CD4-positive, CD25-positive, alpha-beta regulatory T cell (primary cell): Measurements from ENCODE around the gene ZNF763. TPM values are rescaled to one million over a fixed set of nuclear protein-coding genes. Genes with fewer than 3 reads are reported as not detected.

Experiments
- polyA plus RNA-seq, 4 donors: library from polyadenylated mRNA; unstranded; fragments of 300-500 nt; fragmentation: Illumina TruSeq; gene quantifications; one replicate each; pipeline ENCODE4 v1.2.3, GENCODE V29; 2021
- total RNA-seq: library from RNA; stranded (reverse); gene quantifications from one replicate; pipeline ENCODE4 v1.2.3, GENCODE V29; 2022

The ZNF763 gene
- total and polyA plus RNA-seq, 5 donors from 2014 or later: 1.9 to 3.2 (median 2.5) TPM

Other genes starting within 250 kb of the ZNF763 start
- 4.8 TPM for gene ZNF823, start 226.1 kb upstream of the ZNF763 start, total RNA-seq
- gene ZNF823, start 226.1 kb upstream of the ZNF763 start, polyA plus RNA-seq: 1 to 10 TPM; 1.6 to 4.2 (median 2.5) TPM
- 2.7 TPM for gene ZNF441, start 198.0 kb upstream of the ZNF763 start, total RNA-seq
- gene ZNF441, start 198.0 kb upstream of the ZNF763 start, polyA plus RNA-seq: 1 to 10 TPM; 3.7 to 6.3 (median 5.1) TPM
- 0.62 TPM for gene ZNF491, start 166.5 kb upstream of the ZNF763 start, total RNA-seq
- under 1 TPM in 2 of 4 donors, not detected in 2; 0.10 to 0.86 TPM for gene ZNF491, start 166.5 kb upstream of the ZNF763 start, polyA plus RNA-seq
- 13.1 TPM for gene ZNF440, start 150.8 kb upstream of the ZNF763 start, total RNA-seq
- 1 to 10 TPM in 3 of 4 donors, under 1 TPM in 1; 0.68 to 5.3 (median 2.7) TPM for gene ZNF440, start 150.8 kb upstream of the ZNF763 start, polyA plus RNA-seq
- 6.0 TPM for gene ZNF439, start 116.3 kb upstream of the ZNF763 start, total RNA-seq
- 1 to 10 TPM in 2 of 4 donors, under 1 TPM in 2; 0.60 to 4.6 (median 2.2) TPM for gene ZNF439, start 116.3 kb upstream of the ZNF763 start, polyA plus RNA-seq
- 2.0 TPM for gene ZNF69, start 77.3 kb upstream of the ZNF763 start, total RNA-seq
- 1 to 10 TPM in 2 of 4 donors, under 1 TPM in 2; 0.86 to 2.6 (median 1.5) TPM for gene ZNF69, start 77.3 kb upstream of the ZNF763 start, polyA plus RNA-seq
- 17.1 TPM for gene ZNF700, start 39.9 kb upstream of the ZNF763 start, total RNA-seq
- 1 to 10 TPM; 3.6 to 5.1 (median 4.3) TPM for gene ZNF700, start 39.9 kb upstream of the ZNF763 start, polyA plus RNA-seq
- gene ZNF433, start 70.6 kb downstream of the ZNF763 start, total RNA-seq: 0.49 TPM
- 1 to 10 TPM in 3 of 4 donors, under 1 TPM in 1; 0.61 to 3.3 (median 2.1) TPM for gene ZNF433, start 70.6 kb downstream of the ZNF763 start, polyA plus RNA-seq
- not detected for gene ZNF878, start 87.9 kb downstream of the ZNF763 start, total RNA-seq
- under 1 TPM in 1 of 4 donors, not detected in 3; 0.22 TPM for gene ZNF878, start 87.9 kb downstream of the ZNF763 start, polyA plus RNA-seq
- 5.0 TPM for gene ZNF844, start 99.7 kb downstream of the ZNF763 start, total RNA-seq
- gene ZNF844, start 99.7 kb downstream of the ZNF763 start, polyA plus RNA-seq: 1 to 10 TPM; 1.1 to 4.1 (median 2.4) TPM
- 2.4 TPM for gene ZNF20, start 175.3 kb downstream of the ZNF763 start, total RNA-seq
- 1 to 10 TPM; 2.5 to 4.8 (median 3.1) TPM for gene ZNF20, start 175.3 kb downstream of the ZNF763 start, polyA plus RNA-seq
- gene ZNF625, start 191.7 kb downstream of the ZNF763 start, total RNA-seq: 2.7 TPM
- gene ZNF625, start 191.7 kb downstream of the ZNF763 start, polyA plus RNA-seq: 1 to 10 TPM in 2 of 4 donors, under 1 TPM in 2; 0.24 to 1.9 (median 0.91) TPM
- gene ZNF136, start 198.1 kb downstream of the ZNF763 start, total RNA-seq: 32.2 TPM
- gene ZNF136, start 198.1 kb downstream of the ZNF763 start, polyA plus RNA-seq: 10 to 100 TPM; 11.3 to 22.7 (median 16.8) TPM